Activated CD4-positive, alpha-beta T cell treated with anti-CD3 and anti-CD28 coated beads, Interleukin-2, amount 10 ng/mL, durations not matched to agents 24 days and 14 days (primary cell): ENCODE data around the gene CEP97. TPM values are rescaled to one million over a fixed set of nuclear protein-coding genes. Genes with fewer than 3 reads are reported as not detected.

Experiments used
- DNase-seq: peaks from one replicate; pipeline ENCODE4 v3.0.0; 2022
- H3K27ac Mint-ChIP-seq: one replicate; pipeline ENCODE4 v1.8.0; 2022; ENCODE audit warnings: mild to moderate bottlenecking, mixed read lengths
- H3K27me3 Mint-ChIP-seq: one replicate; pipeline ENCODE4 v1.8.0; 2022; ENCODE audit warnings: mixed read lengths
- H3K36me3 Mint-ChIP-seq: one replicate; pipeline ENCODE4 v1.8.0; 2022; ENCODE audit warnings: low read depth, mild to moderate bottlenecking, mixed read lengths
- H3K4me1 Mint-ChIP-seq: one replicate; pipeline ENCODE4 v1.8.0; 2021; ENCODE audit warnings: mixed read lengths
- H3K4me3 Mint-ChIP-seq: one replicate; pipeline ENCODE4 v1.8.0; 2022; ENCODE audit warnings: mild to moderate bottlenecking, moderate library complexity, mixed read lengths
- H3K9me3 Mint-ChIP-seq: one replicate; pipeline ENCODE4 v1.8.0; 2021; ENCODE audit warnings: mixed read lengths
- intact Hi-C: fragments of 100-400 bp; cut with micrococcal nuclease; formaldehyde crosslinking; loops from one replicate; pipeline ENCODE4 v1.15.1; 2023
- total RNA-seq: library from RNA; stranded (reverse); gene quantifications from 2 replicates; pipeline ENCODE4 v1.2.3, GENCODE V29; 2022

Gene CEP97
- total RNA-seq, 1 donor from 2014 or later, result 20.3 TPM

GRCh38 chr3:101803939-101804338, 79.5 kb downstream of the CEP97 start:
- no peak for DNase-seq
- Mint-ChIP-seq H3K36me3 (peaks cover 25% of the 10 kb centered on the region), H3K27me3 (no peaks in the 10 kb centered on the region), H3K4me3 (no peak overlapping the region), H3K27ac (no peak overlapping the region), H3K4me1 (peaks cover 17% of the 10 kb centered on the region), H3K9me3 (no peaks in the 10 kb centered on the region)
- intact Hi-C loops, result loop anchor here (2.0 to 10.0 kb wide), 4 partner anchors 47 to 733 kb away; no protein-coding TSS in a partner anchor

DNA sequence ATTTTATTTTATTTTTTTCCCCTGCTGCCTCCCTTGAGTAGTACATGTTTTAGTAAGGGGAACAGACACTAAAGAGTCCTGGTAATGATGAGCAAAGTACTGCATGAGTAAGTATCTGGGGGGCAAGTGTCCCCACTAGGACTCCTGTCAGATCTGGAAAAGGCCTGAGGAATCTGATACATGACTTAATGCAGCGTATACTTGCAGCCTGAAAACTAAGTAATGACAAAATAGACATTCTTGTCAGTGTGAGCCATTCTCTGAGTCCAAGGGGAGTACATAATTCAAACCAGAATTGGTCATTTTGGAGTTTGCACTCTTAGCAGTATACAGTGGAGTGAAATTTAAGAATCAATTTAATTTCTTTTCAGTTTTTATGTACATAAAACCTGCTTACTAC, 82.1 kb downstream of the CEP97 start:
- no peak overlapping the region for H3K27ac Mint-ChIP-seq
- no peak overlapping the region for H3K4me3 Mint-ChIP-seq
- no peaks in the 10 kb centered on the region for H3K27me3 Mint-ChIP-seq
- H3K9me3 Mint-ChIP-seq, result no peaks in the 10 kb centered on the region
- H3K4me1 Mint-ChIP-seq, result peaks cover 35% of the 10 kb centered on the region
- H3K36me3 Mint-ChIP-seq, result peaks cover 22% of the 10 kb centered on the region
- intact Hi-C loops, result loop anchor here (10.0 kb wide), 1 partner anchor 568 kb away; no protein-coding TSS in a partner anchor
- DNase-seq, result no peak

DNA sequence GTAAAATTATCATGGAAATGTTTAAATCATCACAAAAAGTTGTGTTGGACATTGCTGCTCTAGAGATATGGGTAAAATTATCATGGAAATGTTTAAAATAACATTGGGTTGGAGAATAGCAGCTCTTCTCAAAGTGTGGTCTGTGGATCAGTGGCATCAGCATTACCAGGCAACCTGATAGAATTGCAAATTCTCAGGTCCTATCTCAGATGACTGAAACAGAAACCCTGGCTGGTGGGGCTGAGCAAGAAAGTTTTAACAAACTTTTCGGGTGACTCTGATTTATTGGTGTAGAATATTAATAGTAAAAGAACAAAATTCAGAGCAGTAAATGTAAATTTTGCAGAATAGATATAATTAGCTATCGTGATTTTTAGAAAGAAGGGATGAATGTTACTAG, 83.5 kb downstream of the CEP97 start:
- Mint-ChIP-seq H3K4me1 (peaks cover 39% of the 10 kb centered on the region), H3K4me3 (no peak overlapping the region), H3K36me3 (peaks cover 18% of the 10 kb centered on the region), H3K9me3 (no peaks in the 10 kb centered on the region), H3K27me3 (no peaks in the 10 kb centered on the region), H3K27ac (no peak overlapping the region)
- intact Hi-C loops, result loop anchor here (2.0 to 10.0 kb wide), 3 partner anchors 19 to 567 kb away; no protein-coding TSS in a partner anchor
- no peak for DNase-seq

DNA sequence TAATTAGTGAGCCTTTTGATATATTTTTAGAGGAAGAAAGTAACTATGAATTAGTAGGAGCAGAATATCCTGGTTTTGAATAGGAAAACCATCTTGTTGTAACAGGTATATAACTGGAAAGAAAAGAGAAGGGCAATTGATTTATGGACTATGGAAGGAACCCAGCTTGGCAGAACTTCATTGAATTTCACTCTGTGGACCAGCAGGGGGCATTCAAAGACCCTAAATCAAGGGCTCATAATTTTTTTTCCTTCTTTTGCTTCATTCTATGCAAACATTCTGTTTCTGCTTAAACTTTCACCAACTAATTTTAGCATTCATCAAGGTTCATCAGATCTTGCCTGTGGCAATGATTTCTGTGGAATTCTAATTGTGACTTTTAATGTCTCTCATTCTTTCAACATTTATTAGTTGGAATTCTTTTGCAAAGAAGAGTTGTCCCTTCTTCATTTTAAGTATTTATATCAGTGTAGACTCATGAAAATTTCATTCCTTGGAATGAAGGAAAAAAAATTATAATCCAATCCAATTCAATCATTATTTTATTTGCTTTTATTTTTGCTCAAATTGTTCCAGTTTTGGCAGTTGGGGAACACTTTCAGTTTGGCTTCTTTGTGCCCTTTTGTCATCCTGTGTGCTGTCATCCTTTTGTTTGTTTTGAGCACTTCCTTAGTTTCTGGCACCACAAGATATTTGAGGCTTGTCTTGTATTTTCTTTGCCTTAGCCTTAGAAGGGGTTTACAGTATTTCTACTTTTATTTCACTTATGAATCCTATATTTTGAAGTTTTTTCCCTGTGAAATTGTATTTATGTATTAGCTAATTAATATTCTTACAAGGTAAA, 85.0 kb downstream of the CEP97 start:
- no peaks in the 10 kb centered on the region for H3K9me3 Mint-ChIP-seq
- H3K4me1 Mint-ChIP-seq, result peaks cover 37% of the 10 kb centered on the region
- peak; percentile 80 for DNase-seq
- no peak overlapping the region for H3K4me3 Mint-ChIP-seq
- peak overlapping the region; percentile 36 for H3K27ac Mint-ChIP-seq
- H3K36me3 Mint-ChIP-seq, result peaks cover 10% of the 10 kb centered on the region
- H3K27me3 Mint-ChIP-seq, result no peaks in the 10 kb centered on the region
- intact Hi-C loops, result loop anchor here (1.0 to 10.0 kb wide), 5 partner anchors 17 to 565 kb away; no protein-coding TSS in a partner anchor

GRCh38 chr3:101810022-101810418, 85.6 kb downstream of the CEP97 start:
- intact Hi-C loops, result loop anchor here (5.0 kb wide), 1 partner anchor 177 kb away; no protein-coding TSS in a partner anchor

DNA sequence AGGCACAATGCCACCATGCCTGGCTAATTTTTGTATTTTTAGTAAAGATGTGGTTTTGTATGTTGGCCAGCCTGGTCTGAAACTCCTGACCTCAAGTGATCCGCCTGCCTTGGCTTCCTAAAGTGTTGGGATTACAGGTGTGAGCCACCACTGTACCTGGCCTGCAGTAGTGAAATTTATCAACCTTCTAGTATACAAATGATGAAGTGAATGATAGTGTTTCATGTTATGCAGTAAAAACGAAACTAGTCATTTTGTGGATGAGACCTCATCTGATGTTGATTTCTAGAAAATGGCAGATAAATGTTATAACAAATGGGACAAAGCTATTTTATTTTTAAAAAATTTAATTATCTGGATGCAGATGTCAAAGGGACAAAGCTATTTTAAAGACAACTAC, 87.5 kb downstream of the CEP97 start:
- intact Hi-C loops, result loop anchor here (5.0 kb wide), 1 partner anchor 175 kb away; no protein-coding TSS in a partner anchor
- DNase-seq, result no peak
- H3K9me3 Mint-ChIP-seq, result no peaks in the 10 kb centered on the region
- H3K27ac Mint-ChIP-seq, result no peak overlapping the region
- H3K4me1 Mint-ChIP-seq, result peaks cover 40% of the 10 kb centered on the region
- peaks cover 8% of the 10 kb centered on the region for H3K36me3 Mint-ChIP-seq
- H3K27me3 Mint-ChIP-seq, result no peaks in the 10 kb centered on the region
- no peak overlapping the region for H3K4me3 Mint-ChIP-seq

More at GRCh38 chr3:101810022-101810418, 85.6 kb downstream of the CEP97 start:
- no peak for DNase-seq
- Mint-ChIP-seq H3K4me1 (peaks cover 41% of the 10 kb centered on the region), H3K27me3 (no peaks in the 10 kb centered on the region), H3K9me3 (no peaks in the 10 kb centered on the region), H3K27ac (no peak overlapping the region), H3K4me3 (no peak overlapping the region), H3K36me3 (peaks cover 8% of the 10 kb centered on the region)

DNA sequence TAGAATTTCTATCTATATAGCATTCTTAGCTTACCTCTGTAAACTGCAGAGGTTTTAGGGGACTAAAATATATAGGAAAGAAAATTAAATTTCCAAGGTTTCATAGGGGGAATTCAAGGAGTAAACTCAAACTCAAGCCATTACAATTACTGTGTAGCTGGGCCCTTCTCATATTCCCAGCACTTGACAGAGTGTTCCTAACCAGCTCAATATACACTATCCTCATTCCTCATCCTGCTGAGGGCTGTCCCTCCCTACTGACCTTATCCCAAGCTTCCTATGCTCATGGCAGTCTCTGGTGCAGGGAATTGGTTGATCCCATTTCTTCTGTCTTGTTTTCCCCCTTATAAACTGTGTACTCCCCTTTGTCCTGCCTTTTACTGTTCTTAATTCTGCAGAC, 88.5 kb downstream of the CEP97 start:
- Mint-ChIP-seq H3K4me1 (peaks cover 39% of the 10 kb centered on the region), H3K27me3 (no peaks in the 10 kb centered on the region), H3K9me3 (no peaks in the 10 kb centered on the region), H3K27ac (peak overlapping the region; percentile 43), H3K4me3 (no peak overlapping the region), H3K36me3 (peaks cover 16% of the 10 kb centered on the region)
- DNase-seq, result no peak
- intact Hi-C loops, result loop anchor here (1.0 to 5.0 kb wide), 4 partner anchors 15 to 412 kb away; no protein-coding TSS in a partner anchor

DNA sequence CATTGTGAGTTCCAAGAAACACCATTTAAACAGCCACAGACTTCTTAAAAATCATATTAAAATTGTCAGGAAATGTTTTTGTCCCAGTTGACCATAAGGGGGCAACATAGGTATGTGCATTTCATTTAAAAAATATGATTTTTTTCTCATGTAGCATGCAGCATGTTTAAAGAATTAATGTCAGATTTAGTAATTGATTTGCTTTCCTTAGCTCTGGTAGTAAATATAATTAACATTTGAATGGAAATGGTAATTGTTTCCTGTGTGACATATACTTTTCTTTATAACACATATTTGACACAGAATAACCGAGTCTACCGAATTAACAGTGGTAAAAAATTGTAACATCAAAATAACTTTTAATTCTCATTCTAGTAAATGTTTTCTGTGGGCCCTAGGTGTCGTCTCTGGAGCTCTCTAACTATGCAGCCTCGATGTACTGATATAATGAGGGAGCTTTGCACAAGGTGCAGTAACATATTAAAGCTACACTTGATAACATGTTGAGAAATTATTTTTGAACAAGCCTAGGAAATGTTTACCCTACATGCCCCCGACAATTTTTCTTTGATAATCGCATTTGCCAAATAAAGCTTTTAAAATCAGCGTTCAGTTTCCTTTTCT, 89.5 kb downstream of the CEP97 start:
- Mint-ChIP-seq H3K4me1 (peaks cover 38% of the 10 kb centered on the region), H3K27ac (peak overlapping the region; percentile 4)

GRCh38 chr3:101814835-101815234, 90.4 kb downstream of the CEP97 start:
- H3K4me1 Mint-ChIP-seq, result peaks cover 32% of the 10 kb centered on the region
- H3K9me3 Mint-ChIP-seq, result no peaks in the 10 kb centered on the region
- no peak overlapping the region for H3K27ac Mint-ChIP-seq
- H3K27me3 Mint-ChIP-seq, result no peaks in the 10 kb centered on the region
- no peak overlapping the region for H3K4me3 Mint-ChIP-seq
- no peak for DNase-seq
- peaks cover 24% of the 10 kb centered on the region for H3K36me3 Mint-ChIP-seq
- intact Hi-C loops, result loop anchor here (5.0 kb wide), 1 partner anchor 172 kb away; no protein-coding TSS in a partner anchor

More for the DNA sequence above, 89.5 kb downstream of the CEP97 start:
- Mint-ChIP-seq H3K9me3 (no peaks in the 10 kb centered on the region), H3K36me3 (peaks cover 19% of the 10 kb centered on the region), H3K27me3 (no peaks in the 10 kb centered on the region), H3K4me3 (no peak overlapping the region)
- intact Hi-C loops, result loop anchor here (1.0 to 5.0 kb wide), 4 partner anchors 14 to 411 kb away; no protein-coding TSS in a partner anchor
- no peak for DNase-seq

DNA sequence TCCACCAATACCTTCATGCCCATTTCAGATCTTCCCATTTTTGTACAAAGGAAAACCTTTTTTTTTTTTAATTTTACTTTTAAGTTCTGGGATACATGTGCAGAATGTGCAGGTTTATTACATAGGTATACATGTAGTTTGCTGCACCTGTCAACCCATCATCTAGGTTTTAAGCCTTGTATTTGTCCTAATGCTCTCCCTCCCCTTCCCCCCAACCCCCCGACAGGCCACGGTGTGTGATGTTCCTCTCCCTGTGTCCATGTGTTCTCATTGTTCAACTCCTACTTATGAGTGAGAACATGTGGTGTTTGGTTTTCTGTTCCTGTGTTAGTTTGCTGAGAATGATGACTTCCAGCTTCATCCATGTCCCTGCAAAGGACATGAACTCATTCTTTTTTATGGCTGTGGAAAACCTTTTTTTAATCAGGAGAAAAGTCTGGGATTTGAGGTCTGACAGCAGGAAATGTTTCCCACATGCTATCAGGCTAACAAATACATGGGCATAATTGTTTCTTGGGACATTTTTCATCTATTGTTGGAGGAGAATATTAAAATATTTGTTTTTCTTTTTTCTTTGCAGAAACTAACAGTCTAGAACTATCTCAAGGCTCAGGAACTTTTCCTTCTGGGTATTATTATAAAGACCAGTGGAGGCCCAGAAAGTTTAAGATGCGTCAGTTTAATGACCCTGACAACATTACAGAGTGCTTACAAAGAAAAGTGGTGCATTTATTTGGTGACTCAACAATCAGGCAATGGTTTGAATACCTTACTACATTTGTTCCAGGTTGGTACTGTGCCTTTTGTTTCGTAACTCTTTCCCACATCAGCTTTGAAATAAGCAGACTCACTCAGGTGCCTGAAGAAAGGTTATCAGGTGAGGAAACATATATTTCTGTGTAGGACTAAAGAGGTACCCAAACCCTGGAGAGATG, 92.1 kb downstream of the CEP97 start:
- no peak for DNase-seq
- Mint-ChIP-seq H3K36me3 (peaks cover 30% of the 10 kb centered on the region), H3K27me3 (no peaks in the 10 kb centered on the region), H3K4me1 (peaks cover 20% of the 10 kb centered on the region), H3K4me3 (no peak overlapping the region), H3K27ac (no peak overlapping the region), H3K9me3 (no peaks in the 10 kb centered on the region)
- intact Hi-C loops, result no loop called here

- no peak overlapping the region for H3K27ac Mint-ChIP-seq
- intact Hi-C loops, result no loop called here
Measured at GRCh38 chr3:101817992-101818391, 93.6 kb downstream of the CEP97 start.

GRCh38 chr3:101819649-101820206, 95.3 kb downstream of the CEP97 start:
- no peak overlapping the region for H3K27ac Mint-ChIP-seq

More at GRCh38 chr3:101817992-101818391, 93.6 kb downstream of the CEP97 start:
- H3K4me1 Mint-ChIP-seq, result peaks cover 18% of the 10 kb centered on the region
- peaks cover 42% of the 10 kb centered on the region for H3K36me3 Mint-ChIP-seq
- no peaks in the 10 kb centered on the region for H3K27me3 Mint-ChIP-seq
- DNase-seq, result no peak
- H3K4me3 Mint-ChIP-seq, result no peak overlapping the region
- H3K9me3 Mint-ChIP-seq, result no peaks in the 10 kb centered on the region

More at GRCh38 chr3:101819649-101820206, 95.3 kb downstream of the CEP97 start:
- no peaks in the 10 kb centered on the region for H3K9me3 Mint-ChIP-seq
- intact Hi-C loops, result no loop called here
- H3K27me3 Mint-ChIP-seq, result no peaks in the 10 kb centered on the region
- H3K36me3 Mint-ChIP-seq, result peaks cover 45% of the 10 kb centered on the region
- H3K4me1 Mint-ChIP-seq, result peaks cover 12% of the 10 kb centered on the region
- no peak overlapping the region for H3K4me3 Mint-ChIP-seq
- DNase-seq, result no peak
